GM19238 (cell line): ENCODE data around the gene AKAP6.

ENCODE experiments used
- DNase-seq: peaks from one replicate; pipeline ENCODE4 v3.0.0; 2011; ENCODE audit warnings: low spot score; ENCODE audit not compliant: insufficient read length

AKAP6 gene

GRCh38 chr14:32531942-32532515 is 202.9 kb downstream of the AKAP6 start:
- no peak for DNase-seq

- DNase-seq: no peak
These were observed 205.0 kb downstream of the AKAP6 start for GRCh38 chr14:32534145-32534544.

- no peak for DNase-seq
These were observed 207.1 kb downstream of the AKAP6 start for GRCh38 chr14:32536175-32536574.

GRCh38 chr14:32537166-32537565 is 208.1 kb downstream of the AKAP6 start:
- DNase-seq: no peak

- DNase-seq: no peak
These were observed 213.4 kb downstream of the AKAP6 start for GRCh38 chr14:32542507-32542906.

- DNase-seq: no peak
These were observed 216.0 kb downstream of the AKAP6 start for GRCh38 chr14:32545095-32545494.

- DNase-seq: no peak
These were observed 216.6 kb downstream of the AKAP6 start for GRCh38 chr14:32545506-32546210.

- no peak for DNase-seq
These were observed 217.1 kb downstream of the AKAP6 start for GRCh38 chr14:32546246-32546645.

- no peak for DNase-seq
These were observed 223.7 kb downstream of the AKAP6 start for GRCh38 chr14:32552766-32553165.

GRCh38 chr14:32559048-32559447 is 229.9 kb downstream of the AKAP6 start:
- DNase-seq: no peak

GRCh38 chr14:32559590-32559989 is 230.5 kb downstream of the AKAP6 start:
- no peak for DNase-seq

GRCh38 chr14:32560209-32560857 is 231.2 kb downstream of the AKAP6 start:
- no peak for DNase-seq

- no peak for DNase-seq
These were observed 232.4 kb downstream of the AKAP6 start for GRCh38 chr14:32561520-32561919.

GRCh38 chr14:32564596-32564995 is 235.5 kb downstream of the AKAP6 start:
- DNase-seq: no peak

GRCh38 chr14:32565256-32565655 is 236.2 kb downstream of the AKAP6 start:
- no peak for DNase-seq

- DNase-seq: no peak
These were observed 238.7 kb downstream of the AKAP6 start for GRCh38 chr14:32567543-32568384.

- no peak for DNase-seq
These were observed 242.5 kb downstream of the AKAP6 start for GRCh38 chr14:32571551-32571950.

GRCh38 chr14:32571995-32572866 is 243.1 kb downstream of the AKAP6 start:
- no peak for DNase-seq

GRCh38 chr14:32572867-32573150 is 243.7 kb downstream of the AKAP6 start:
- DNase-seq: no peak

GRCh38 chr14:32574269-32574668 is 245.2 kb downstream of the AKAP6 start:
- no peak for DNase-seq
